GM19025 (cell line): ENCODE measurements around the gene PCNT.
"Not testable (repeated sequence)": the region's sequence is repeated elsewhere in the genome, so short reads cannot be mapped to it uniquely, and the experiment has no call there.

Experiments used
- ATAC-seq: cut with Tn5 transposase; IDR thresholded peaks from one replicate; pipeline ENCODE4 v1.9.1; 2021; ENCODE audit warnings: mild to moderate bottlenecking, low read depth, moderate library complexity; ENCODE audit not compliant: unreplicated experiment

PCNT gene

GRCh38 chr21:46421756-46422555, 98.0 kb downstream of the PCNT start:
- ATAC-seq = no peak

- ATAC-seq = no peak
Observed at GRCh38 chr21:46422636-46423241, 98.8 kb downstream of the PCNT start.

- ATAC-seq = no peak
Observed at GRCh38 chr21:46423546-46424038, 99.6 kb downstream of the PCNT start.

- no peak for ATAC-seq
Observed at GRCh38 chr21:46424039-46424591, 100.2 kb downstream of the PCNT start.

GRCh38 chr21:46424621-46425020, 100.7 kb downstream of the PCNT start:
- ATAC-seq = no peak

GRCh38 chr21:46425041-46425440, 101.1 kb downstream of the PCNT start:
- no peak for ATAC-seq

GRCh38 chr21:46425571-46425970, 101.6 kb downstream of the PCNT start:
- no peak for ATAC-seq

- ATAC-seq = no peak
Observed at GRCh38 chr21:46426313-46427046, 102.5 kb downstream of the PCNT start.

GRCh38 chr21:46427516-46427915, 103.6 kb downstream of the PCNT start:
- no peak for ATAC-seq

- ATAC-seq = no peak
Observed at GRCh38 chr21:46428286-46428685, 104.3 kb downstream of the PCNT start.

GRCh38 chr21:46428987-46429710, 105.2 kb downstream of the PCNT start:
- ATAC-seq = no peak

- no peak for ATAC-seq
Observed at GRCh38 chr21:46429754-46430681, 106.1 kb downstream of the PCNT start.

GRCh38 chr21:46431448-46431847, 107.5 kb downstream of the PCNT start:
- no peak for ATAC-seq

GRCh38 chr21:46431884-46432488, 108.0 kb downstream of the PCNT start:
- ATAC-seq = no peak

- not testable (repeated sequence) for ATAC-seq
Observed at GRCh38 chr21:46433116-46433515, 109.2 kb downstream of the PCNT start.

- ATAC-seq = no peak
Observed at GRCh38 chr21:46434322-46434958, 110.5 kb downstream of the PCNT start.

GRCh38 chr21:46435786-46436227, 111.9 kb downstream of the PCNT start:
- no peak for ATAC-seq

GRCh38 chr21:46436621-46437020, 112.7 kb downstream of the PCNT start:
- ATAC-seq = no peak
